Measurements from ENCODE around the gene GFER.

The GFER gene

GRCh38 chr16:2027024-2028010 lies 43.3 kb downstream of the GFER start:
- Histone ChIP-seq H3K4me1 (ENCODE audit: control insufficient read depth, insufficient read depth, low read length, poor library complexity, severe bottlenecking) (peaks cover 19% of the 10 kb centered on the region), H3K27me3 (replicated peaks; ENCODE audit: control insufficient read depth, insufficient read depth, low read length, poor library complexity, severe bottlenecking) (peaks cover 2% of the 10 kb centered on the region), H3K36me3 (ENCODE audit: control insufficient read depth, insufficient read depth, low read length) (no peaks in the 10 kb centered on the region), H3K4me3 (ENCODE audit: insufficient read depth, low read depth, low read length, poor library complexity, severe bottlenecking) (peak overlapping the region; percentile 50), H3K27ac (ENCODE audit: insufficient read depth, low read length, poor library complexity, severe bottlenecking) (no peak overlapping the region), H3K9me3 (ENCODE audit: control insufficient read depth, low read length) (no peaks in the 10 kb centered on the region)
- no peak for DNase-seq

DNA sequence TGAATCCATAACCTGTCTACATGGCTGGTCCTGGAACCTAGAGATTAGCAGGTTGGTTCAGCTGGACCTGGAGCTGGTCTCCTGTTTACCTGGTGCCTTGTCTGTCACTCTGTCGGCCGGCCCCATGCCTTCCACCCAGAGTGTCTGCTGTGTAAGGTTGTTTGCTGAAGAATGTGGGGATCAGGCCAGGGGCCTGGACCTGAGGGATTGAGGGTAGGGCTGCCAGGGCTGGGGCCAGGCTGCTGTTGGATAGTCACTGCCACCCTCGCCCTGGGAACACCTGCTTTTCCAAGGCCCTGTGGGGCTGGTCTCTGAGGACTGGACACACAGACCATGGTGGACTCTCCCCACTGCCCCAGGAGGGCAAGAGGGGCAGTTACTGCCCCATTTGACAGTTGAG lies 44.2 kb downstream of the GFER start:
- peaks cover 14% of the 10 kb centered on the region for H3K4me1 ChIP-seq (ENCODE audit: control insufficient read depth, insufficient read depth, low read length, poor library complexity, severe bottlenecking)

GRCh38 chr16:2028620-2029220 lies 44.7 kb downstream of the GFER start:
- peaks cover 10% of the 10 kb centered on the region for H3K4me1 ChIP-seq (ENCODE audit: control insufficient read depth, insufficient read depth, low read length, poor library complexity, severe bottlenecking)
- H3K27me3 ChIP-seq (replicated peaks; ENCODE audit: control insufficient read depth, insufficient read depth, low read length, poor library complexity, severe bottlenecking), result no peaks in the 10 kb centered on the region
- H3K27ac ChIP-seq (ENCODE audit: insufficient read depth, low read length, poor library complexity, severe bottlenecking), result no peak overlapping the region

More for the DNA sequence above, 44.2 kb downstream of the GFER start:
- H3K4me3 ChIP-seq (ENCODE audit: insufficient read depth, low read depth, low read length, poor library complexity, severe bottlenecking), result no peak overlapping the region
- no peak overlapping the region for H3K27ac ChIP-seq (ENCODE audit: insufficient read depth, low read length, poor library complexity, severe bottlenecking)
- H3K36me3 ChIP-seq (ENCODE audit: control insufficient read depth, insufficient read depth, low read length), result no peaks in the 10 kb centered on the region
- H3K9me3 ChIP-seq (ENCODE audit: control insufficient read depth, low read length), result no peaks in the 10 kb centered on the region
- no peaks in the 10 kb centered on the region for H3K27me3 ChIP-seq (replicated peaks; ENCODE audit: control insufficient read depth, insufficient read depth, low read length, poor library complexity, severe bottlenecking)
- DNase-seq, result no peak

GRCh38 chr16:2029350-2029749 lies 45.4 kb downstream of the GFER start:
- H3K36me3 ChIP-seq (ENCODE audit: control insufficient read depth, insufficient read depth, low read length), result no peaks in the 10 kb centered on the region
- no peak overlapping the region for H3K27ac ChIP-seq (ENCODE audit: insufficient read depth, low read length, poor library complexity, severe bottlenecking)
- H3K4me1 ChIP-seq (ENCODE audit: control insufficient read depth, insufficient read depth, low read length, poor library complexity, severe bottlenecking), result peaks cover 7% of the 10 kb centered on the region
- H3K4me3 ChIP-seq (ENCODE audit: insufficient read depth, low read depth, low read length, poor library complexity, severe bottlenecking), result no peak overlapping the region
- no peaks in the 10 kb centered on the region for H3K27me3 ChIP-seq (replicated peaks; ENCODE audit: control insufficient read depth, insufficient read depth, low read length, poor library complexity, severe bottlenecking)
- H3K9me3 ChIP-seq (ENCODE audit: control insufficient read depth, low read length), result no peaks in the 10 kb centered on the region
- no peak for DNase-seq

More at GRCh38 chr16:2028620-2029220, 44.7 kb downstream of the GFER start:
- no peaks in the 10 kb centered on the region for H3K36me3 ChIP-seq (ENCODE audit: control insufficient read depth, insufficient read depth, low read length)
- no peak overlapping the region for H3K4me3 ChIP-seq (ENCODE audit: insufficient read depth, low read depth, low read length, poor library complexity, severe bottlenecking)
- no peak for DNase-seq
- no peaks in the 10 kb centered on the region for H3K9me3 ChIP-seq (ENCODE audit: control insufficient read depth, low read length)

- Histone ChIP-seq H3K9me3 (ENCODE audit: control insufficient read depth, low read length) (no peaks in the 10 kb centered on the region), H3K4me3 (ENCODE audit: insufficient read depth, low read depth, low read length, poor library complexity, severe bottlenecking) (no peak overlapping the region), H3K27ac (ENCODE audit: insufficient read depth, low read length, poor library complexity, severe bottlenecking) (no peak overlapping the region), H3K4me1 (ENCODE audit: control insufficient read depth, insufficient read depth, low read length, poor library complexity, severe bottlenecking) (peaks cover 7% of the 10 kb centered on the region), H3K36me3 (ENCODE audit: control insufficient read depth, insufficient read depth, low read length) (no peaks in the 10 kb centered on the region), H3K27me3 (replicated peaks; ENCODE audit: control insufficient read depth, insufficient read depth, low read length, poor library complexity, severe bottlenecking) (no peaks in the 10 kb centered on the region)
- DNase-seq, result no peak
These were observed 46.0 kb downstream of the GFER start for GRCh38 chr16:2030036-2030435.

GRCh38 chr16:2031081-2031577 lies 47.1 kb downstream of the GFER start:
- Histone ChIP-seq H3K4me3 (ENCODE audit: insufficient read depth, low read depth, low read length, poor library complexity, severe bottlenecking) (no peak overlapping the region), H3K27ac (ENCODE audit: insufficient read depth, low read length, poor library complexity, severe bottlenecking) (no peak overlapping the region), H3K36me3 (ENCODE audit: control insufficient read depth, insufficient read depth, low read length) (no peaks in the 10 kb centered on the region), H3K4me1 (ENCODE audit: control insufficient read depth, insufficient read depth, low read length, poor library complexity, severe bottlenecking) (peaks cover 7% of the 10 kb centered on the region), H3K27me3 (replicated peaks; ENCODE audit: control insufficient read depth, insufficient read depth, low read length, poor library complexity, severe bottlenecking) (no peaks in the 10 kb centered on the region), H3K9me3 (ENCODE audit: control insufficient read depth, low read length) (no peaks in the 10 kb centered on the region)
- no peak for DNase-seq

DNA sequence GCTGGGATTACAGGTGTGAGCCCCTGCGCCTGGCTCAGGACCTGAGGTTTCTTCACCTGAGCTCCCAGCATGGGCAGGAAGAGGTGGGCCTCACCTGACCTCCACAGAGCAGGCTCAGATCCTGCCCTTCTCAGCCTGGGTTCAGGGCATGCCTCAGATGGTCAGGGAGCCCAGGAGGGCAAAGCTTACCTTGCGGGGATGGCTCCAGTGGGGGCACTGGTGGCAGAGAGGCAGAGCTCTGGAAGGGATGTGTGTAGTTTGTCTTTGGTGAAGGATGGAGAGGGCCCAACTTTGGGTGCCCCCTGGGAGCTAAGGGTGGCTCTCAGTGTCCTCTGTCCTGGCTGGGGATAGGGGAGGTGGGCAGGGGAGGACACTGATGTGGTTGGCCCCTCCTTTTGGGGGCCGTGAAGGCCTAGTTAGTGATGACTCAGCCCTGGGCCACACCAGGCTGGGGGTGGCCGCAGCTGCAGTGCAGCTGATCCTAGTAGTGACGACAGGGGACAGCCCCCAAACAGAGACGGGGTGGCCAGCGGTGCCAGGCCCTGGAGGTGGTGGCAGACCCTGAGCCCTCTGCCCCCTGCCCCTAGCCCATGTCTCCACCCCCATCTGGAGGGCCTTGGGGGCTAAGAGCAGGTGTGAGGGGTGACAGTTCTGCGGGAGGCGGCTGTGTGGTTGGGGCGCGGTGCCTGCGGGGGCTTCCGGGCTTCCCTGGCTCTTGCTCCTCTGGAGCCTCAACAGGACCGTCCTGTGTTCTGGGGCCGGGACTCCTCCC lies 48.5 kb downstream of the GFER start:
- Histone ChIP-seq H3K27me3 (replicated peaks; ENCODE audit: control insufficient read depth, insufficient read depth, low read length, poor library complexity, severe bottlenecking) (no peaks in the 10 kb centered on the region), H3K36me3 (ENCODE audit: control insufficient read depth, insufficient read depth, low read length) (no peaks in the 10 kb centered on the region), H3K4me3 (ENCODE audit: insufficient read depth, low read depth, low read length, poor library complexity, severe bottlenecking) (no peak overlapping the region), H3K9me3 (ENCODE audit: control insufficient read depth, low read length) (no peaks in the 10 kb centered on the region), H3K27ac (ENCODE audit: insufficient read depth, low read length, poor library complexity, severe bottlenecking) (no peak overlapping the region), H3K4me1 (ENCODE audit: control insufficient read depth, insufficient read depth, low read length, poor library complexity, severe bottlenecking) (peaks cover under 1% of the 10 kb centered on the region)
- DNase-seq, result no peak

GRCh38 chr16:2033057-2033908 lies 49.3 kb downstream of the GFER start:
- Histone ChIP-seq H3K4me3 (ENCODE audit: insufficient read depth, low read depth, low read length, poor library complexity, severe bottlenecking) (no peak overlapping the region), H3K4me1 (ENCODE audit: control insufficient read depth, insufficient read depth, low read length, poor library complexity, severe bottlenecking) (no peaks in the 10 kb centered on the region), H3K27me3 (replicated peaks; ENCODE audit: control insufficient read depth, insufficient read depth, low read length, poor library complexity, severe bottlenecking) (no peaks in the 10 kb centered on the region), H3K27ac (ENCODE audit: insufficient read depth, low read length, poor library complexity, severe bottlenecking) (no peak overlapping the region), H3K9me3 (ENCODE audit: control insufficient read depth, low read length) (no peaks in the 10 kb centered on the region), H3K36me3 (ENCODE audit: control insufficient read depth, insufficient read depth, low read length) (no peaks in the 10 kb centered on the region)
- DNase-seq, result no peak

All from effector memory CD4-positive, alpha-beta T cell (primary cell).